GM12874 (cell line): ENCODE results near the gene SRGAP1.

Experiments
- TF ChIP-seq, protein P1 (sequence below): IDR thresholded peaks from 2 replicates; pipeline ENCODE4 v1.5.1; 2011; ENCODE audit warnings: low read depth, mild to moderate bottlenecking, control low read depth, low read length, moderate library complexity; ENCODE audit not compliant: insufficient read depth

The SRGAP1 gene

GRCh38 chr12:63989301-63989845 is 144.9 kb downstream of the SRGAP1 start:
- TF ChIP-seq, protein P1, sequence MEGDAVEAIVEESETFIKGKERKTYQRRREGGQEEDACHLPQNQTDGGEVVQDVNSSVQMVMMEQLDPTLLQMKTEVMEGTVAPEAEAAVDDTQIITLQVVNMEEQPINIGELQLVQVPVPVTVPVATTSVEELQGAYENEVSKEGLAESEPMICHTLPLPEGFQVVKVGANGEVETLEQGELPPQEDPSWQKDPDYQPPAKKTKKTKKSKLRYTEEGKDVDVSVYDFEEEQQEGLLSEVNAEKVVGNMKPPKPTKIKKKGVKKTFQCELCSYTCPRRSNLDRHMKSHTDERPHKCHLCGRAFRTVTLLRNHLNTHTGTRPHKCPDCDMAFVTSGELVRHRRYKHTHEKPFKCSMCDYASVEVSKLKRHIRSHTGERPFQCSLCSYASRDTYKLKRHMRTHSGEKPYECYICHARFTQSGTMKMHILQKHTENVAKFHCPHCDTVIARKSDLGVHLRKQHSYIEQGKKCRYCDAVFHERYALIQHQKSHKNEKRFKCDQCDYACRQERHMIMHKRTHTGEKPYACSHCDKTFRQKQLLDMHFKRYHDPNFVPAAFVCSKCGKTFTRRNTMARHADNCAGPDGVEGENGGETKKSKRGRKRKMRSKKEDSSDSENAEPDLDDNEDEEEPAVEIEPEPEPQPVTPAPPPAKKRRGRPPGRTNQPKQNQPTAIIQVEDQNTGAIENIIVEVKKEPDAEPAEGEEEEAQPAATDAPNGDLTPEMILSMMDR, result no peak

GRCh38 chr12:63990828-63991547 is 146.5 kb downstream of the SRGAP1 start:
- TF ChIP-seq, protein P1, result no peak

- TF ChIP-seq, protein P1, result no peak
Measured at GRCh38 chr12:63994704-63995103, 150.2 kb downstream of the SRGAP1 start.

- TF ChIP-seq, protein P1, result no peak
Measured at GRCh38 chr12:63995512-63995911, 151.0 kb downstream of the SRGAP1 start.

- TF ChIP-seq, protein P1, result no peak
Measured at GRCh38 chr12:63996556-63996955, 152.1 kb downstream of the SRGAP1 start.

DNA sequence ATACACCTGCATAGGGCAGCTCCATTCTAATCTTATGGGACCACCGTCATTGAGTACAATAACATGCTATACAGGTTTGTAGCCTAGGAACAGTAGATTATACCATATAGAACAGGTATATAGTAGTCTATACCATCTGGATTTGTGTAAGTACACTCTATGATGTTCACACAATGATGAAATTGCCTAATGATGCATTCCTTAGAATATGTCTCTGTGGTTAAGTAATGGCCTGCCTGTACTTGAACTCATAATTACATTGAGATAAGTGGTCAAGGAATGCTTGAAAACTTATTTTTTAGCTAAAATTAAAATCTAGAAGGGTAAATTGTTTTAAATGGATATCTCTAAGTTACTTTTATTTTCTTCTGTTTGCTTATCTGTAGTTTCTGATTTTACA is 152.7 kb downstream of the SRGAP1 start:
- TF ChIP-seq, protein P1, result no peak

DNA sequence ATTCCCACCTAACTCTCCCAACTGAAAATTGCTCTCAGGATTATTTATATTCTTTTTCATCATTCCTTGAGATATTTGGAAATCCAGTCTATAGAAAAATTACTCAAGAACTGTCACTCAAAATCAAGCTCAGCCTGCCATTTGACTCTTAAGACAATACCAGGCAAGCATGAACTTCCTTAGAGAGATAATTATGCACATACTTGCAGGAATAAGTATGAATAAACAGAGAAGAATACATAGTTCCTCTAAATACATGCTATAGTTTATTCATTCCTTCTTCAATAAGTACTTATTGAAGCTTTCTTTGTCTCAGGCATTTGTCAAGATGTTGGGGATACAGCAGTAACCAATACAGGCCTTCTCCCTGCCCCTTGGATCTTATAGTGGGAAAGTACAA is 154.1 kb downstream of the SRGAP1 start:
- TF ChIP-seq, protein P1, result no peak
